Activated CD4-positive, alpha-beta T cell treated with anti-CD3 and anti-CD28 coated beads, Interleukin-2, amount 50 U/mL, for 1 hour (primary cell): ENCODE results near the gene TNN.
"Not testable (repeated sequence)": the region's sequence is repeated elsewhere in the genome, so short reads cannot be mapped to it uniquely, and the experiment has no call there.

ENCODE experiments used
- DNase-seq: peaks from one replicate; pipeline ENCODE4 v3.0.0-alpha.2; 2020

The TNN gene

GRCh38 chr1:175071276-175071943, 3.8 kb downstream of the TNN start:
- DNase-seq = no peak

- no peak for DNase-seq
Measured at GRCh38 chr1:175072099-175072951, 4.7 kb downstream of the TNN start.

- no peak for DNase-seq
Measured at GRCh38 chr1:175073061-175073460, 5.4 kb downstream of the TNN start.

- no peak for DNase-seq
Measured at GRCh38 chr1:175073633-175074032, 6.0 kb downstream of the TNN start.

- no peak for DNase-seq
Measured at GRCh38 chr1:175075572-175076568, 8.2 kb downstream of the TNN start.

GRCh38 chr1:175077356-175078030, 9.9 kb downstream of the TNN start:
- no peak for DNase-seq

- DNase-seq = no peak
Measured at GRCh38 chr1:175078629-175079028, 11.0 kb downstream of the TNN start.

GRCh38 chr1:175079338-175079737, 11.7 kb downstream of the TNN start:
- DNase-seq = no peak

GRCh38 chr1:175080030-175080429, 12.4 kb downstream of the TNN start:
- DNase-seq = no peak

GRCh38 chr1:175081983-175082382, 14.3 kb downstream of the TNN start:
- no peak for DNase-seq

- no peak for DNase-seq
Measured at GRCh38 chr1:175088525-175088951, 20.9 kb downstream of the TNN start.

- DNase-seq = no peak
Measured at GRCh38 chr1:175089136-175089718, 21.6 kb downstream of the TNN start.

GRCh38 chr1:175090780-175091179, 23.1 kb downstream of the TNN start:
- no peak for DNase-seq

GRCh38 chr1:175094626-175095025, 27.0 kb downstream of the TNN start:
- no peak for DNase-seq

- DNase-seq = no peak
Measured at GRCh38 chr1:175095069-175095468, 27.4 kb downstream of the TNN start.

- DNase-seq = no peak
Measured at GRCh38 chr1:175095978-175096607, 28.5 kb downstream of the TNN start.

GRCh38 chr1:175097361-175097760, 29.7 kb downstream of the TNN start:
- DNase-seq = no peak

- no peak for DNase-seq
Measured at GRCh38 chr1:175099916-175100315, 32.3 kb downstream of the TNN start.

- DNase-seq = not testable (repeated sequence)
Measured at GRCh38 chr1:175102166-175102565, 34.5 kb downstream of the TNN start.

- not testable (repeated sequence) for DNase-seq
Measured at GRCh38 chr1:175106536-175106935, 38.9 kb downstream of the TNN start.

GRCh38 chr1:175108331-175108820, 40.7 kb downstream of the TNN start:
- DNase-seq = not testable (repeated sequence)
